NCI-H748 (cell line): ENCODE measurements around the gene BCL10.

ENCODE experiments used
- DNase-seq: peaks from one replicate; lab custom pipeline; 2025; ENCODE audit not compliant: unreplicated experiment; lab: John Stamatoyannopoulos, UW

BCL10 gene

GRCh38 chr1:85224734-85225623 is 51.5 kb downstream of the BCL10 start:
- DNase-seq = peak; percentile 98

GRCh38 chr1:85224295-85224694 is 52.1 kb downstream of the BCL10 start:
- peak; percentile 22 for DNase-seq

- no peak for DNase-seq
These were observed 53.1 kb downstream of the BCL10 start for GRCh38 chr1:85223334-85223733.

GRCh38 chr1:85220756-85221201 is 55.7 kb downstream of the BCL10 start:
- DNase-seq = no peak

- DNase-seq = no peak
These were observed 56.4 kb downstream of the BCL10 start for GRCh38 chr1:85219853-85220610.

- DNase-seq = no peak
These were observed 59.7 kb downstream of the BCL10 start for GRCh38 chr1:85216697-85217096.
